ENCODE measurements around the gene RNF187. TPM values are rescaled to one million over a fixed set of nuclear protein-coding genes. Genes with fewer than 3 reads are reported as not detected.

The RNF187 gene
- total RNA-seq, 2 experiments from 2014 or later, result 40.7 to 45.1 TPM

GRCh38 chr1:228510803-228511413, 23.7 kb downstream of the RNF187 start:
- H3K36me3 Mint-ChIP-seq (ENCODE audit: low read depth), result no peaks in the 10 kb centered on the region
- no peak overlapping the region for H3K27ac ChIP-seq (ENCODE audit: low read depth in 1 of 2, low read length in 2 of 2)
- H3K4me1 ChIP-seq (ENCODE audit: insufficient read depth, low read length), result peaks cover 14% of the 10 kb centered on the region
- no peak overlapping the region for H3K4me3 ChIP-seq (ENCODE audit: low read length)
- H3K9me3 ChIP-seq (ENCODE audit: control insufficient read depth in 1 of 2, insufficient read depth in 1 of 2, low read length in 2 of 2), result no peaks in the 10 kb centered on the region
- peaks cover 12% of the 10 kb centered on the region for H3K4me1 Mint-ChIP-seq (ENCODE audit: low read depth)
- intact Hi-C loops (cut with DNase I, micrococcal nuclease), result no loop called here
- no peak overlapping the region for H3K4me3 Mint-ChIP-seq
- H3K27me3 ChIP-seq (ENCODE audit: control insufficient read depth in 1 of 2, insufficient read depth in 2 of 2, low read length in 2 of 2), result no peaks in the 10 kb centered on the region
- ATAC-seq (ENCODE audit: poor library complexity) (no peak), DNase-seq (no peak)
- H3K9me3 Mint-ChIP-seq, result no peaks in the 10 kb centered on the region
- H3K27me3 Mint-ChIP-seq, result no peaks in the 10 kb centered on the region
- ChIA-PET CTCF (no interaction called here), POLR2A (no interaction called here)
- no peaks in the 10 kb centered on the region for H3K36me3 ChIP-seq (ENCODE audit: insufficient read depth, low read length)
- TF ChIP-seq CTCF (IDR thresholded peaks at IDR 0.05), result no peak
- H3K27ac Mint-ChIP-seq, result no peak overlapping the region

- TF ChIP-seq CTCF (IDR thresholded peaks at IDR 0.05), result no peak
- Histone ChIP-seq H3K4me3 (ENCODE audit: low read length) (no peak overlapping the region), H3K27me3 (ENCODE audit: control insufficient read depth in 1 of 2, insufficient read depth in 2 of 2, low read length in 2 of 2) (peaks cover 0 to 5% of the 10 kb centered on the region in 2 experiments), H3K36me3 (ENCODE audit: insufficient read depth, low read length) (no peaks in the 10 kb centered on the region), H3K4me1 (ENCODE audit: insufficient read depth, low read length) (peaks cover 14% of the 10 kb centered on the region), H3K9me3 (ENCODE audit: control insufficient read depth in 1 of 2, insufficient read depth in 1 of 2, low read length in 2 of 2) (no peaks in the 10 kb centered on the region), H3K27ac (ENCODE audit: low read depth in 1 of 2, low read length in 2 of 2) (no peak overlapping the region)
- DNase-seq (peak in 1 of 14 experiments; percentile 19), ATAC-seq (ENCODE audit: poor library complexity) (no peak)
- intact Hi-C loops (cut with DNase I, micrococcal nuclease), result no loop called here
- H3K4me1 Mint-ChIP-seq (ENCODE audit: low read depth), result peaks cover 12% of the 10 kb centered on the region
- H3K27ac Mint-ChIP-seq, result no peak overlapping the region
- no peak overlapping the region for H3K4me3 Mint-ChIP-seq
- H3K36me3 Mint-ChIP-seq (ENCODE audit: low read depth), result no peaks in the 10 kb centered on the region
- peaks cover 6% of the 10 kb centered on the region for H3K27me3 Mint-ChIP-seq
- ChIA-PET CTCF (interaction anchor here (0.8 kb wide), 1 partner anchor 11 kb away, joined by 3 read pairs; no protein-coding TSS in a partner anchor), POLR2A (no interaction called here)
- H3K9me3 Mint-ChIP-seq, result no peaks in the 10 kb centered on the region
Measured at GRCh38 chr1:228511546-228512445, 24.6 kb downstream of the RNF187 start.

- H3K36me3 ChIP-seq (ENCODE audit: insufficient read depth, low read length), result no peaks in the 10 kb centered on the region
- H3K4me1 Mint-ChIP-seq (ENCODE audit: low read depth), result peaks cover 12% of the 10 kb centered on the region
- H3K4me1 ChIP-seq (ENCODE audit: insufficient read depth, low read length), result peaks cover 14% of the 10 kb centered on the region
- H3K36me3 Mint-ChIP-seq (ENCODE audit: low read depth), result no peaks in the 10 kb centered on the region
- H3K4me3 Mint-ChIP-seq, result no peak overlapping the region
- no peak overlapping the region for H3K27ac ChIP-seq (ENCODE audit: low read depth in 1 of 2, low read length in 2 of 2)
- no peak overlapping the region for H3K4me3 ChIP-seq (ENCODE audit: low read length)
- ChIA-PET CTCF (interaction anchor here (0.8 kb wide), 1 partner anchor 12 kb away, joined by 3 read pairs; no protein-coding TSS in a partner anchor), POLR2A (no interaction called here)
- H3K9me3 ChIP-seq (ENCODE audit: control insufficient read depth in 1 of 2, insufficient read depth in 1 of 2, low read length in 2 of 2), result no peaks in the 10 kb centered on the region
- DNase-seq (peak in 2 of 14 experiments; percentile 0 to 37), ATAC-seq (ENCODE audit: poor library complexity) (no peak)
- H3K27me3 ChIP-seq (ENCODE audit: control insufficient read depth in 1 of 2, insufficient read depth in 2 of 2, low read length in 2 of 2), result peaks cover 3 to 11% of the 10 kb centered on the region in 2 experiments
- TF ChIP-seq CTCF (IDR thresholded peaks at IDR 0.05), result no peak
- H3K27me3 Mint-ChIP-seq, result peaks cover 6% of the 10 kb centered on the region
- intact Hi-C loops (cut with DNase I, micrococcal nuclease), result no loop called here
- H3K9me3 Mint-ChIP-seq, result no peaks in the 10 kb centered on the region
- H3K27ac Mint-ChIP-seq, result no peak overlapping the region
Measured at GRCh38 chr1:228512781-228513198, 25.6 kb downstream of the RNF187 start.
